Activated T-cell treated with anti-CD3 and anti-CD28 coated beads, Interleukin-2, amount 50 U/mL, for 1 hour (primary cell): Measurements from ENCODE around the gene DYDC2.

ENCODE experiments used
- DNase-seq: peaks from one replicate; pipeline ENCODE4 v3.0.0-alpha.2; 2020

The DYDC2 gene

GRCh38 chr10:80372675-80373074 lies 16.1 kb downstream of the DYDC2 start:
- no peak for DNase-seq

- DNase-seq = no peak
These were observed 16.9 kb downstream of the DYDC2 start for GRCh38 chr10:80373502-80373901.

GRCh38 chr10:80379701-80380100 lies 23.1 kb downstream of the DYDC2 start:
- no peak for DNase-seq

GRCh38 chr10:80380185-80380584 lies 23.6 kb downstream of the DYDC2 start:
- no peak for DNase-seq

GRCh38 chr10:80382989-80383388 lies 26.4 kb downstream of the DYDC2 start:
- DNase-seq = peak; percentile 63

GRCh38 chr10:80390740-80391139 lies 34.2 kb downstream of the DYDC2 start:
- no peak for DNase-seq

- no peak for DNase-seq
These were observed 35.7 kb downstream of the DYDC2 start for GRCh38 chr10:80392250-80392649.

GRCh38 chr10:80394358-80394916 lies 37.9 kb downstream of the DYDC2 start:
- DNase-seq = no peak

GRCh38 chr10:80397014-80397413 lies 40.4 kb downstream of the DYDC2 start:
- no peak for DNase-seq

- DNase-seq = no peak
These were observed 43.7 kb downstream of the DYDC2 start for GRCh38 chr10:80400136-80400804.

GRCh38 chr10:80405035-80405434 lies 48.5 kb downstream of the DYDC2 start:
- no peak for DNase-seq

GRCh38 chr10:80405626-80406025 lies 49.0 kb downstream of the DYDC2 start:
- DNase-seq = no peak

- no peak for DNase-seq
These were observed 49.6 kb downstream of the DYDC2 start for GRCh38 chr10:80406204-80406603.

- peak; percentile 46 for DNase-seq
These were observed 51.2 kb downstream of the DYDC2 start for GRCh38 chr10:80407812-80408241.

GRCh38 chr10:80408242-80409101 lies 51.9 kb downstream of the DYDC2 start, which contains the start of gene PRXL2A:
Gene PRXL2A, plus strand, starts transcription at chr10:80408551. Its CDS starts 11,917 bp downstream, at chr10:80420468.
- peak; percentile 83 for DNase-seq

- no peak for DNase-seq
These were observed 52.5 kb downstream of the DYDC2 start for GRCh38 chr10:80409121-80409520.

- no peak for DNase-seq
These were observed 53.5 kb downstream of the DYDC2 start for GRCh38 chr10:80410122-80410521.

GRCh38 chr10:80410578-80411145 lies 54.1 kb downstream of the DYDC2 start:
- DNase-seq = no peak

GRCh38 chr10:80411267-80411668 lies 54.7 kb downstream of the DYDC2 start:
- no peak for DNase-seq

GRCh38 chr10:80411681-80412220 lies 55.2 kb downstream of the DYDC2 start:
- no peak for DNase-seq

- no peak for DNase-seq
These were observed 55.9 kb downstream of the DYDC2 start for GRCh38 chr10:80412486-80412885.

GRCh38 chr10:80413271-80413996 lies 56.9 kb downstream of the DYDC2 start:
- DNase-seq = no peak
